MM.1S (cell line): Measurements from ENCODE around the gene WDR70.

Experiments
- DNase-seq: peaks from one replicate; pipeline ENCODE4 v3.0.0-alpha.2; 2015
- H2AFZ ChIP-seq: fragments of 300-600 bp; sonication (generic); 2 replicates; pipeline ENCODE4 v1.6.0; 2016; ENCODE audit warnings: antibody characterized with exemption, low read length
- H3F3A ChIP-seq: fragments of 300-600 bp; sonication (generic); 2 replicates; pipeline ENCODE4 v1.6.1; 2016; ENCODE audit warnings: mild to moderate bottlenecking, antibody characterized with exemption, low read length, moderate library complexity, mixed read lengths; ENCODE audit not compliant: insufficient read depth
- H3K27ac ChIP-seq: fragments of 300-600 bp; sonication (generic); 2 replicates; pipeline ENCODE4 v1.5.1; 2016; ENCODE audit warnings: mild to moderate bottlenecking, low read length
- H3K27me3 ChIP-seq: fragments of 300-600 bp; sonication (generic); replicated peaks from 2 replicates; pipeline ENCODE4 v1.6.0; 2016; ENCODE audit warnings: low read length; ENCODE audit not compliant: insufficient read depth
- H3K36me3 ChIP-seq: fragments of 300-600 bp; sonication (generic); replicated peaks from 2 replicates; pipeline ENCODE4 v1.6.1; 2016; ENCODE audit warnings: mild to moderate bottlenecking, low read length, mixed read lengths; ENCODE audit not compliant: insufficient read depth
- H3K4me1 ChIP-seq: fragments of 300-600 bp; sonication (generic); 2 replicates; pipeline ENCODE4 v1.6.1; 2016; ENCODE audit warnings: low read length, mixed read lengths
- H3K4me2 ChIP-seq: fragments of 300-600 bp; sonication (generic); 2 replicates; pipeline ENCODE4 v1.6.0; 2016; ENCODE audit warnings: low read depth, low read length
- H3K4me3 ChIP-seq: fragments of 300-600 bp; sonication (generic); 2 replicates; pipeline ENCODE4 v1.5.1; 2016; ENCODE audit warnings: low read length, mixed read lengths
- H3K79me2 ChIP-seq: fragments of 300-600 bp; sonication (generic); 2 replicates; pipeline ENCODE4 v1.6.1; 2016; ENCODE audit warnings: mixed run types, low read length, mixed read lengths
- H3K9ac ChIP-seq: fragments of 300-600 bp; sonication (generic); 2 replicates; pipeline ENCODE4 v1.6.1; 2016; ENCODE audit warnings: low read length, mixed read lengths
- H3K9me2 ChIP-seq: fragments of 300-600 bp; sonication (generic); replicated peaks from 2 replicates; pipeline ENCODE4 v1.6.1; 2016; ENCODE audit warnings: mild to moderate bottlenecking, low read length, mixed read lengths; ENCODE audit not compliant: insufficient read depth
- H3K9me3 ChIP-seq: fragments of 300-600 bp; sonication (generic); replicated peaks from 2 replicates; pipeline ENCODE4 v1.6.1; 2016; ENCODE audit warnings: mild to moderate bottlenecking, low read length, mixed read lengths; ENCODE audit not compliant: insufficient read depth
- H4K20me1 ChIP-seq: fragments of 300-600 bp; sonication (generic); 2 replicates; pipeline ENCODE4 v1.6.1; 2016; ENCODE audit warnings: mild to moderate bottlenecking, low read length, moderate library complexity, mixed read lengths; ENCODE audit not compliant: insufficient read depth
- CTCF ChIP-seq: fragments of 300-600 bp; sonication (generic); IDR thresholded peaks from 2 replicates; pipeline ENCODE4 v1.5.1; 2016; ENCODE audit warnings: antibody characterized with exemption, low read length, mixed read lengths
- EZH2 ChIP-seq: fragments of 300-600 bp; sonication (generic); optimal IDR thresholded peaks from 2 replicates; pipeline ENCODE3; 2017; ENCODE audit warnings: low read depth, mild to moderate bottlenecking, antibody characterized with exemption, low read length, mixed read lengths
- EZH2phosphoT487 ChIP-seq: fragments of 300-600 bp; sonication (generic); IDR thresholded peaks from 2 replicates; pipeline ENCODE4 v1.6.1; 2018; ENCODE audit warnings: antibody characterized with exemption, low read length

WDR70 gene

DNA sequence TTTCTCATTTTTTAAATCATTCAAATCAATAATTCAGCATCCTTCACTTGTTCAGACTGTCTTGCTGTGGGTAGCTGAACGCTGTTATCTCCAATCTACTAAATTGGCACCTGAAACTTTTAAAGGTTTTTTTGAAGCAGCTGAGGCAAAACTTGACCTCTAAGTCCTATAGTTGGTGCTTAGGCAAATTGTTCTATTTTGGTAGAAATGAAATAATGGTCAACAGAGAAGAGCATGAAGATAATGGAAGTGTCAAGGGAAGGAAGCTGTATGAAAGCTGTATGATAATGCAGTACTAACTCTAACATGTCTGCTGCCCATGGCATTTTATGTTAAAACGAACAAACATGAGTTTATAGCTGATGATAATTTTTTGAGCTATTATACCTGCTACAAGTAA is 322.8 kb downstream of the WDR70 start:
- no peak overlapping the region for H3K4me2 ChIP-seq
- no peaks in the 10 kb centered on the region for H3K9me3 ChIP-seq
- H3K79me2 ChIP-seq = no peaks in the 10 kb centered on the region
- no peak overlapping the region for H3K9ac ChIP-seq
- no peak overlapping the region for H2AFZ ChIP-seq
- no peaks in the 10 kb centered on the region for H3F3A ChIP-seq
- H3K27ac ChIP-seq = no peak overlapping the region
- no peaks in the 10 kb centered on the region for H3K36me3 ChIP-seq
- H3K4me1 ChIP-seq = no peaks in the 10 kb centered on the region
- no peaks in the 10 kb centered on the region for H3K27me3 ChIP-seq
- no peak for TF ChIP-seq EZH2phosphoT487
- TF ChIP-seq EZH2 = no peak
- TF ChIP-seq CTCF = no peak
- no peak overlapping the region for H3K4me3 ChIP-seq
- DNase-seq = no peak
- no peaks in the 10 kb centered on the region for H4K20me1 ChIP-seq
- no peaks in the 10 kb centered on the region for H3K9me2 ChIP-seq

- H3K4me2 ChIP-seq = no peak overlapping the region
- DNase-seq = no peak
- H3K27me3 ChIP-seq = no peaks in the 10 kb centered on the region
These were observed 324.7 kb downstream of the WDR70 start for GRCh38 chr5:37703841-37704241.

DNA sequence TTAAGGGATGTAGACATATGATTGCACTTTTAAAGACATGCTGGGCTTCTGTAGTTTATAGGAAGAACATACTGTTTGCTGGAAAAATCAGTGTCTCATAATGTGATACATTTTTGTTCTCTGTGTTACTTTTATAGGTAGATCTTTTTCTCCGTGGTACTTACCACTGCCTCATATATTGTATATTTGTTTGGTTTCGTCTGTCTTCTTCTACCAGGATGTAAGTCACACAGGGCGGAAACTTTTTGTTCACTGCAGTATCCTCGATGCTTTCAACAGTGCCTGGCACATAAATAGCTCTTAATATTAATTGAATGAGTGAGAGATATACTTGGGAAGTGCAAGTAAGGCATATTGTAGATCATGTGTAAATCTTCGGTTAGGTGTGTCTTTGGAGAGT is 325.3 kb downstream of the WDR70 start:
- H4K20me1 ChIP-seq = no peaks in the 10 kb centered on the region
- TF ChIP-seq CTCF = no peak
- TF ChIP-seq EZH2 = no peak
- no peak for TF ChIP-seq EZH2phosphoT487
- H3K27ac ChIP-seq = no peak overlapping the region
- H3K9me2 ChIP-seq = no peaks in the 10 kb centered on the region
- no peak overlapping the region for H3K4me2 ChIP-seq
- no peak overlapping the region for H2AFZ ChIP-seq
- H3K27me3 ChIP-seq = no peaks in the 10 kb centered on the region
- H3K4me3 ChIP-seq = no peak overlapping the region
- no peaks in the 10 kb centered on the region for H3K36me3 ChIP-seq
- H3K4me1 ChIP-seq = no peaks in the 10 kb centered on the region
- no peak for DNase-seq
- H3K9ac ChIP-seq = no peak overlapping the region
- H3K9me3 ChIP-seq = no peaks in the 10 kb centered on the region
- no peaks in the 10 kb centered on the region for H3F3A ChIP-seq
- H3K79me2 ChIP-seq = no peaks in the 10 kb centered on the region

More at GRCh38 chr5:37703841-37704241, 324.7 kb downstream of the WDR70 start:
- no peak overlapping the region for H3K9ac ChIP-seq
- no peaks in the 10 kb centered on the region for H3K4me1 ChIP-seq
- no peaks in the 10 kb centered on the region for H3F3A ChIP-seq
- H3K79me2 ChIP-seq = no peaks in the 10 kb centered on the region
- no peak overlapping the region for H2AFZ ChIP-seq
- no peak for TF ChIP-seq CTCF
- no peak for TF ChIP-seq EZH2phosphoT487
- TF ChIP-seq EZH2 = no peak
- H4K20me1 ChIP-seq = no peaks in the 10 kb centered on the region
- H3K36me3 ChIP-seq = no peaks in the 10 kb centered on the region
- no peak overlapping the region for H3K4me3 ChIP-seq
- H3K9me2 ChIP-seq = no peaks in the 10 kb centered on the region
- H3K27ac ChIP-seq = no peak overlapping the region
- H3K9me3 ChIP-seq = no peaks in the 10 kb centered on the region

GRCh38 chr5:37709020-37709419 is 329.9 kb downstream of the WDR70 start:
- no peak for DNase-seq
- TF ChIP-seq CTCF (no peak), EZH2phosphoT487 (no peak), EZH2 (no peak)
- H3K4me3 ChIP-seq = no peak overlapping the region
- no peak overlapping the region for H3K4me2 ChIP-seq
- H4K20me1 ChIP-seq = no peaks in the 10 kb centered on the region
- H3K9me3 ChIP-seq = no peaks in the 10 kb centered on the region
- H3K79me2 ChIP-seq = no peaks in the 10 kb centered on the region
- H3K9ac ChIP-seq = no peak overlapping the region
- H3K9me2 ChIP-seq = no peaks in the 10 kb centered on the region
- H3F3A ChIP-seq = no peaks in the 10 kb centered on the region
- H3K27me3 ChIP-seq = no peaks in the 10 kb centered on the region
- no peak overlapping the region for H2AFZ ChIP-seq
- no peak overlapping the region for H3K27ac ChIP-seq
- no peaks in the 10 kb centered on the region for H3K36me3 ChIP-seq
- no peaks in the 10 kb centered on the region for H3K4me1 ChIP-seq
